Lower leg skin (tissue), 3 donors: ENCODE measurements around the gene SCN1A.

Experiments
- CTCF ChIP-seq, 3 donors: fragments of 450-650 bp; IDR thresholded peaks; one replicate each; pipeline ENCODE4 v1.5.1; 2016; ENCODE audit warnings: antibody characterized with exemption in 3 of 3, mild to moderate bottlenecking in 3 of 3, moderate library complexity in 2 of 3
- POLR2A ChIP-seq, 2 donors: fragments of 450-650 bp; IDR thresholded peaks; one replicate each; pipeline ENCODE4 v1.6.1; 2016 to 2017; ENCODE audit warnings: antibody characterized with exemption in 2 of 2, mild to moderate bottlenecking in 1 of 2, moderate library complexity in 1 of 2

GRCh38 chr2:166068981-166069380 lies 58.8 kb downstream of the SCN1A start:
- TF ChIP-seq CTCF (IDR thresholded peaks at IDR 0.05) = no peak
- TF ChIP-seq POLR2A (IDR thresholded peaks at IDR 0.05) = no peak
